HG02763 (cell line): ENCODE results near the gene NR2F1-AS1.

Experiments used
- ATAC-seq: cut with Tn5 transposase; IDR thresholded peaks from one replicate; pipeline ENCODE4 v1.9.1; 2021; ENCODE audit warnings: mild to moderate bottlenecking, moderate library complexity; ENCODE audit not compliant: unreplicated experiment

The NR2F1-AS1 gene

GRCh38 chr5:93438124-93438523 lies 142.9 kb downstream of the NR2F1-AS1 start:
- ATAC-seq = no peak

- ATAC-seq = no peak
Measured at GRCh38 chr5:93436083-93436482, 144.9 kb downstream of the NR2F1-AS1 start.

- ATAC-seq = no peak
Measured at GRCh38 chr5:93433422-93433821, 147.6 kb downstream of the NR2F1-AS1 start.

- ATAC-seq = no peak
Measured at GRCh38 chr5:93431250-93431649, 149.8 kb downstream of the NR2F1-AS1 start.

GRCh38 chr5:93430673-93431199 lies 150.3 kb downstream of the NR2F1-AS1 start:
- ATAC-seq = no peak

GRCh38 chr5:93430118-93430517 lies 150.9 kb downstream of the NR2F1-AS1 start:
- no peak for ATAC-seq

- ATAC-seq = no peak
Measured at GRCh38 chr5:93428868-93429267, 152.2 kb downstream of the NR2F1-AS1 start.

GRCh38 chr5:93427316-93427715 lies 153.7 kb downstream of the NR2F1-AS1 start:
- ATAC-seq = no peak

- no peak for ATAC-seq
Measured at GRCh38 chr5:93425096-93425495, 155.9 kb downstream of the NR2F1-AS1 start.

- no peak for ATAC-seq
Measured at GRCh38 chr5:93423300-93423699, 157.7 kb downstream of the NR2F1-AS1 start.

- no peak for ATAC-seq
Measured at GRCh38 chr5:93422652-93423280, 158.3 kb downstream of the NR2F1-AS1 start.

GRCh38 chr5:93421987-93422401 lies 159.0 kb downstream of the NR2F1-AS1 start:
- ATAC-seq = no peak

GRCh38 chr5:93421468-93421867 lies 159.6 kb downstream of the NR2F1-AS1 start:
- no peak for ATAC-seq

GRCh38 chr5:93417490-93417889 lies 163.5 kb downstream of the NR2F1-AS1 start:
- no peak for ATAC-seq

GRCh38 chr5:93415819-93416218 lies 165.2 kb downstream of the NR2F1-AS1 start:
- ATAC-seq = no peak

- ATAC-seq = no peak
Measured at GRCh38 chr5:93411716-93412115, 169.3 kb downstream of the NR2F1-AS1 start.

- no peak for ATAC-seq
Measured at GRCh38 chr5:93409691-93410090, 171.3 kb downstream of the NR2F1-AS1 start.

GRCh38 chr5:93407454-93407853 lies 173.6 kb downstream of the NR2F1-AS1 start:
- ATAC-seq = no peak

GRCh38 chr5:93406971-93407401 lies 174.0 kb downstream of the NR2F1-AS1 start:
- ATAC-seq = no peak

- ATAC-seq = no peak
Measured at GRCh38 chr5:93404246-93404645, 176.8 kb downstream of the NR2F1-AS1 start.

GRCh38 chr5:93403141-93403928 lies 177.7 kb downstream of the NR2F1-AS1 start:
- no peak for ATAC-seq

GRCh38 chr5:93402451-93402850 lies 178.6 kb downstream of the NR2F1-AS1 start:
- no peak for ATAC-seq
